ENCODE results near the gene PRDX3. TPM values are rescaled to one million over a fixed set of nuclear protein-coding genes. Genes with fewer than 3 reads are reported as not detected.

The PRDX3 gene
- total RNA-seq, 1 experiment from 2014 or later = 234 TPM

- peak overlapping the region; percentile 95 for H3K27ac ChIP-seq (ENCODE audit: low read depth, low read length, poor library complexity, severe bottlenecking)
These were observed 27.4 kb upstream of the PRDX3 start for GRCh38 chr10:119205894-119206602.

DNA sequence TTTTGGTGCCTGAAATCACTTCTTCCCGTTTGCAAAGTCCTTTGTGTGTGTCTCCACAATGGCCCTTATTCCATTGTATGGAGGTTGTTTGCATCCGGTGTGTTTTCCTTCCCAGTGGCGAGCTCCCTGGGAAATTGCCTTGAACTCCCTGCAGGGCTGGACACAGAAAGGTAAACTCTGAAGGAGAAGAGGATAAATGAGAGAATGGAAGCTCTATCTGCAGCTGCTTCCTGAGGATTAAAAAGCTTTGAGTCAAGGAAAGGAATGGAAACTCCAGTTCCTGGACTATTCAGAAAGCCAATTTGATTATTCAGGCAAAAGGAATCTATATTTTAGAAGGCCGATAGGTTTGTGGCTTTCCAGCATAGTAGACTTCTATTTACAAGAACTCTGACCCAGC lies 24.4 kb upstream of the PRDX3 start:
- POLR2A ChIA-PET (ENCODE audit: low non-redundant PET) = no interaction called here
- no peak for DNase-seq (ENCODE audit: low spot score)
- CTCF ChIA-PET = interaction anchor here (1.2 kb wide), 1 partner anchor 242 kb away, joined by 5 read pairs; no protein-coding TSS in a partner anchor

More at GRCh38 chr10:119205894-119206602, 27.4 kb upstream of the PRDX3 start:
- Histone ChIP-seq H3K27me3 (replicated peaks; ENCODE audit: insufficient read depth, low read depth, low read length, poor library complexity) (no peaks in the 10 kb centered on the region), H3K4me3 (ENCODE audit: low read depth, low read length, poor library complexity, severe bottlenecking) (peak overlapping the region; percentile 70), H3K9me3 (ENCODE audit: low read depth, low read length, poor library complexity, severe bottlenecking) (no peaks in the 10 kb centered on the region), H3K4me1 (ENCODE audit: insufficient read depth, low read length, poor library complexity, severe bottlenecking) (peaks cover 37% of the 10 kb centered on the region), H3K36me3 (ENCODE audit: insufficient read depth, low read length, poor library complexity, severe bottlenecking) (no peaks in the 10 kb centered on the region)
- DNase-seq (ENCODE audit: low spot score) = peak; percentile 78
- TF ChIP-seq CTCF (conservative IDR thresholded peaks at IDR 0.05; ENCODE audit: low read depth, low read length) = no peak
- TF ChIP-seq EZH2 (IDR thresholded peaks at IDR 0.05; ENCODE audit: borderline replicate concordance, low read depth, low read length, poor library complexity, severe bottlenecking) = no peak
- ChIA-PET CTCF (interaction anchor here (0.5 to 1.8 kb wide), 11 partner anchors 7 to 283 kb away, joined by 3 to 25 read pairs (median 3); no protein-coding TSS in a partner anchor), POLR2A (ENCODE audit: low non-redundant PET) (interaction anchor here (0.5 to 0.6 kb wide), 2 partner anchors 210 to 669 kb away, joined by 3 read pairs; no protein-coding TSS in a partner anchor)
- intact Hi-C loops (cut with micrococcal nuclease; ENCODE audit: unreplicated experiment) = loop anchor here (2.0 to 10.0 kb wide), 4 partner anchors 126 to 389 kb away; partner anchors contain the start of genes RGS10 and TIAL1
- TSS peak; percentile 51 for BruUV-seq (replicated peaks)

DNA sequence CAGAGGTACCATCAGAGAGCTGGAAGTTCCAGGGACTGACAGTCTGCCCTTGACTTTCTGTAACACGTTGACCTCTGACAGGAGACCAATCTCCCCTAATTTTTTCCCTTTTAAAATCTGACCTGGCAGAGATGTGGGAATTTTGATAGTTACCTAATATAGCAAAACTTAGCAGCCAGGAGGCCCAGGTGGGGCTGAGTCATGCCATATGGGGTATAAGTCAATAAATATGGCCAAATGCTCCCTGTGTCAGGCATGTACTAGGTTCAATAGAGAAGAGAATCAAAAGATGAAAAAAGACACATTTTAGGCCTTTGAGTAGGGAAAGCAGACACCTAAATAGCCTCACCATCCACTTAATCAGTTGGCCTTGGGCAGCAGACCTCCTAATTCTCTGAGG lies 22.6 kb upstream of the PRDX3 start:
- H3K9me3 ChIP-seq (ENCODE audit: low read depth, low read length, poor library complexity, severe bottlenecking) = no peaks in the 10 kb centered on the region
- DNase-seq (ENCODE audit: low spot score) = no peak
- no TSS peak for BruUV-seq (replicated peaks)
- H3K36me3 ChIP-seq (ENCODE audit: insufficient read depth, low read length, poor library complexity, severe bottlenecking) = no peaks in the 10 kb centered on the region
- H3K27me3 ChIP-seq (replicated peaks; ENCODE audit: insufficient read depth, low read depth, low read length, poor library complexity) = no peaks in the 10 kb centered on the region
- H3K27ac ChIP-seq (ENCODE audit: low read depth, low read length, poor library complexity, severe bottlenecking) = no peak overlapping the region
- ChIA-PET POLR2A (ENCODE audit: low non-redundant PET) (no interaction called here), CTCF (no interaction called here)
- H3K4me3 ChIP-seq (ENCODE audit: low read depth, low read length, poor library complexity, severe bottlenecking) = no peak overlapping the region
- intact Hi-C loops (cut with micrococcal nuclease; ENCODE audit: unreplicated experiment) = loop anchor here (10.0 kb wide), 1 partner anchor 394 kb away; the partner anchor contains the start of gene TIAL1
- TF ChIP-seq EZH2 (IDR thresholded peaks at IDR 0.05; ENCODE audit: borderline replicate concordance, low read depth, low read length, poor library complexity, severe bottlenecking) (no peak), CTCF (conservative IDR thresholded peaks at IDR 0.05; ENCODE audit: low read depth, low read length) (no peak)
- H3K4me1 ChIP-seq (ENCODE audit: insufficient read depth, low read length, poor library complexity, severe bottlenecking) = peaks cover 19% of the 10 kb centered on the region

More for the DNA sequence above, 24.4 kb upstream of the PRDX3 start:
- intact Hi-C loops (cut with micrococcal nuclease; ENCODE audit: unreplicated experiment) = loop anchor here (10.0 kb wide), 1 partner anchor 392 kb away; the partner anchor contains the start of gene TIAL1
- Histone ChIP-seq H3K4me3 (ENCODE audit: low read depth, low read length, poor library complexity, severe bottlenecking) (no peak overlapping the region), H3K27me3 (replicated peaks; ENCODE audit: insufficient read depth, low read depth, low read length, poor library complexity) (no peaks in the 10 kb centered on the region), H3K27ac (ENCODE audit: low read depth, low read length, poor library complexity, severe bottlenecking) (peak overlapping the region; percentile 8), H3K36me3 (ENCODE audit: insufficient read depth, low read length, poor library complexity, severe bottlenecking) (no peaks in the 10 kb centered on the region), H3K4me1 (ENCODE audit: insufficient read depth, low read length, poor library complexity, severe bottlenecking) (peaks cover 22% of the 10 kb centered on the region), H3K9me3 (ENCODE audit: low read depth, low read length, poor library complexity, severe bottlenecking) (no peaks in the 10 kb centered on the region)
- no peak for TF ChIP-seq EZH2 (IDR thresholded peaks at IDR 0.05; ENCODE audit: borderline replicate concordance, low read depth, low read length, poor library complexity, severe bottlenecking)
- TF ChIP-seq CTCF (conservative IDR thresholded peaks at IDR 0.05; ENCODE audit: low read depth, low read length) = no peak
- BruUV-seq (replicated peaks) = no TSS peak

Data from A673 (cell line).